OCI-LY1 (cell line): Measurements from ENCODE around the gene AMDHD1.

ENCODE experiments used
- EZH2 ChIP-seq: fragments of 200-600 bp; sonication (generic), shearing (Covaris generic); IDR thresholded peaks from 2 replicates; pipeline ENCODE4 v1.8.0; 2017; ENCODE audit warnings: borderline replicate concordance, mixed run types, mild to moderate bottlenecking, antibody characterized with exemption, low read length, moderate library complexity, mixed read lengths
- TF ChIP-seq, protein P1 (sequence below): fragments of 200-600 bp; sonication (generic), shearing (Covaris generic); IDR thresholded peaks from 2 replicates; pipeline ENCODE4 v1.5.1; 2017; ENCODE audit warnings: mild to moderate bottlenecking, antibody characterized with exemption, low read length, moderate library complexity, mixed read lengths

DNA sequence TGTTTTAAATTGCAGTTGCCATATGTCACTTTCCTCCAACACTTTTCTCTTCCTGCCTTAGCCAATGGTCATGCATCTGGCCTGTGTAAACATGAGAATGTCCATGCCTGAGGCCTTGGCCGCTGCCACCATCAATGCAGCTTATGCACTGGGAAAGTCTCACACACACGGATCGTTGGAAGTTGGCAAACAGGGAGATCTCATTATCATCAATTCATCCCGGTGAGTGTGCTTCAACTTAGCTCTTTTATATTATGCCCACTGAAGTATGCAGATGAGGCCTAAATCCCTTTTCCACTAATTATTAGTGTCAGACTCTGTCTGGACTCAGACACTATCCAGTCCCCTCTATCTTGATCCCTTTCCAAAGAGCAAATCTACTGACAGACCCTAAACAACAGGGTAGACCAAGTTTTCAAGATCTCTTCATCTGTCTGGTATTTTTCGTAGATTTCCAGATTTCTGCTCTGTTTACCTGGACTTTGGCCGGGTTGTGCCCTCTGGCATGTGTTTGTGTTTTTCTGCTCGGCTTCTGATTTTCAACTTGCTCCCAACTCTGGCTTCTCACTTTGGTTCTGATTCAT, 23.2 kb downstream of the AMDHD1 start:
- TF ChIP-seq EZH2: no peak
- TF ChIP-seq, protein P1, sequence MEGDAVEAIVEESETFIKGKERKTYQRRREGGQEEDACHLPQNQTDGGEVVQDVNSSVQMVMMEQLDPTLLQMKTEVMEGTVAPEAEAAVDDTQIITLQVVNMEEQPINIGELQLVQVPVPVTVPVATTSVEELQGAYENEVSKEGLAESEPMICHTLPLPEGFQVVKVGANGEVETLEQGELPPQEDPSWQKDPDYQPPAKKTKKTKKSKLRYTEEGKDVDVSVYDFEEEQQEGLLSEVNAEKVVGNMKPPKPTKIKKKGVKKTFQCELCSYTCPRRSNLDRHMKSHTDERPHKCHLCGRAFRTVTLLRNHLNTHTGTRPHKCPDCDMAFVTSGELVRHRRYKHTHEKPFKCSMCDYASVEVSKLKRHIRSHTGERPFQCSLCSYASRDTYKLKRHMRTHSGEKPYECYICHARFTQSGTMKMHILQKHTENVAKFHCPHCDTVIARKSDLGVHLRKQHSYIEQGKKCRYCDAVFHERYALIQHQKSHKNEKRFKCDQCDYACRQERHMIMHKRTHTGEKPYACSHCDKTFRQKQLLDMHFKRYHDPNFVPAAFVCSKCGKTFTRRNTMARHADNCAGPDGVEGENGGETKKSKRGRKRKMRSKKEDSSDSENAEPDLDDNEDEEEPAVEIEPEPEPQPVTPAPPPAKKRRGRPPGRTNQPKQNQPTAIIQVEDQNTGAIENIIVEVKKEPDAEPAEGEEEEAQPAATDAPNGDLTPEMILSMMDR: no peak
